GM23338 (cell line): Measurements from ENCODE around the gene APLN. TPM values are rescaled to one million over a fixed set of nuclear protein-coding genes. Genes with fewer than 3 reads are reported as not detected.

ENCODE experiments used
- ATAC-seq: fragments of 200-7000 bp; cut with Tn5 transposase; 3 replicates; pipeline ENCODE4 v1.9.1; 2020
- DNase-seq: peaks from one replicate; pipeline ENCODE4 v3.0.0-alpha.2; 2015; ENCODE audit warnings: low spot score
- H2AFZ ChIP-seq: fragments of 200-600 bp; sonication (generic); 2 replicates; pipeline ENCODE4 v1.8.0; 2016; ENCODE audit warnings: antibody characterized with exemption, mild to moderate bottlenecking, moderate library complexity
- H3F3A ChIP-seq: fragments of 200-600 bp; sonication (generic); replicated peaks from 2 replicates; pipeline ENCODE4 v1.8.0; 2017; ENCODE audit warnings: antibody characterized with exemption, mixed run types, low read depth
- H3K27ac ChIP-seq: fragments of 200-600 bp; sonication (generic); 2 replicates; pipeline ENCODE4 v1.6.1; 2016; ENCODE audit warnings: low read depth
- H3K27me3 ChIP-seq: fragments of 200-600 bp; sonication (generic); 2 replicates; pipeline ENCODE4 v1.8.0; 2016; ENCODE audit warnings: mild to moderate bottlenecking, mixed run types, moderate library complexity; ENCODE audit not compliant: insufficient read depth
- H3K36me3 ChIP-seq: fragments of 200-600 bp; sonication (generic); 2 replicates; pipeline ENCODE4 v1.8.0; 2016; ENCODE audit warnings: mild to moderate bottlenecking; ENCODE audit not compliant: insufficient read depth
- H3K4me1 ChIP-seq: fragments of 200-600 bp; sonication (generic); 2 replicates; pipeline ENCODE4 v1.8.0; 2016; ENCODE audit warnings: mild to moderate bottlenecking, moderate library complexity; ENCODE audit not compliant: insufficient read depth
- H3K4me2 ChIP-seq: fragments of 200-600 bp; sonication (generic); 2 replicates; pipeline ENCODE4 v1.7.1; 2017; ENCODE audit warnings: mixed run types
- H3K4me3 ChIP-seq: fragments of 200-600 bp; sonication (generic); 2 replicates; pipeline ENCODE4 v1.6.1; 2016; ENCODE audit warnings: mixed run types
- H3K79me2 ChIP-seq: fragments of 200-600 bp; sonication (generic); replicated peaks from 2 replicates; pipeline ENCODE4 v1.8.0; 2017; ENCODE audit warnings: mild to moderate bottlenecking; ENCODE audit not compliant: insufficient read depth
- H3K9me2 ChIP-seq: fragments of 200-600 bp; sonication (generic); 2 replicates; pipeline ENCODE4 v1.8.0; 2017; ENCODE audit not compliant: insufficient read depth
- H4K20me1 ChIP-seq: fragments of 200-600 bp; sonication (generic); replicated peaks from 2 replicates; pipeline ENCODE4 v1.8.0; 2017; ENCODE audit warnings: mild to moderate bottlenecking; ENCODE audit not compliant: insufficient read depth
- H3K27ac Mint-ChIP-seq: 2 replicates; pipeline ENCODE4 v1.8.0; 2020; ENCODE audit warnings: inconsistent platforms, mild to moderate bottlenecking, moderate library complexity, mixed read lengths
- H3K27me3 Mint-ChIP-seq: 3 replicates; pipeline ENCODE4 v1.8.0; 2022; ENCODE audit warnings: low read depth, mild to moderate bottlenecking, moderate library complexity, mixed read lengths, inconsistent platforms; ENCODE audit not compliant: insufficient read depth, poor library complexity
- H3K36me3 Mint-ChIP-seq: 3 replicates; pipeline ENCODE4 v1.8.0; 2021; ENCODE audit warnings: low read depth, mild to moderate bottlenecking, inconsistent platforms, moderate library complexity, mixed read lengths
- H3K4me1 Mint-ChIP-seq: 3 replicates; pipeline ENCODE4 v1.8.0; 2020; ENCODE audit warnings: mild to moderate bottlenecking, inconsistent platforms, mixed read lengths
- H3K4me3 Mint-ChIP-seq: 3 replicates; pipeline ENCODE4 v1.8.0; 2021; ENCODE audit warnings: moderate library complexity, mild to moderate bottlenecking, inconsistent platforms, mixed read lengths
- H3K9me3 Mint-ChIP-seq: 3 replicates; pipeline ENCODE4 v1.8.0; 2020; ENCODE audit warnings: moderate library complexity, mild to moderate bottlenecking, inconsistent platforms, mixed read lengths
- CREB1 ChIP-seq: fragments of 250-450 bp; sonication (Bioruptor Pico); IDR thresholded peaks from 2 replicates; pipeline ENCODE4 v1.5.0; 2020; ENCODE audit warnings: low read depth, mild to moderate bottlenecking, moderate library complexity
- EZH2 ChIP-seq: fragments of 200-600 bp; sonication (generic); IDR thresholded peaks from one replicate; pipeline ENCODE4 v1.8.0; 2017; ENCODE audit warnings: antibody characterized with exemption, mild to moderate bottlenecking, low read depth; ENCODE audit not compliant: unreplicated experiment
- EZH2phosphoT487 ChIP-seq: fragments of 200-600 bp; sonication (generic); IDR thresholded peaks from one replicate; pipeline ENCODE4 v1.8.1; 2018; ENCODE audit warnings: antibody characterized with exemption; ENCODE audit not compliant: unreplicated experiment
- JUNB ChIP-seq: IDR thresholded peaks from one replicate; pipeline ENCODE4 v1.6.1; 2016; ENCODE audit warnings: antibody characterized with exemption; ENCODE audit not compliant: unreplicated experiment
- NANOG ChIP-seq: IDR thresholded peaks from 2 replicates; pipeline ENCODE4 v1.6.1; 2016; ENCODE audit warnings: antibody characterized with exemption, borderline replicate concordance
- POLR2AphosphoS5 ChIP-seq: IDR thresholded peaks from 2 replicates; pipeline ENCODE4 v1.6.1; 2016; ENCODE audit warnings: antibody characterized with exemption, low read depth
- STAT1 ChIP-seq: IDR thresholded peaks from one replicate; pipeline ENCODE4 v1.6.1; 2016; ENCODE audit warnings: antibody characterized with exemption; ENCODE audit not compliant: unreplicated experiment
- ZNF114 ChIP-seq: fragments of 250-450 bp; sonication (Bioruptor Pico); IDR thresholded peaks from 2 replicates; pipeline ENCODE4 v1.5.0; 2020; ENCODE audit warnings: mild to moderate bottlenecking, moderate library complexity
- ZNF331 ChIP-seq: fragments of 250-450 bp; sonication (Bioruptor Pico); IDR thresholded peaks from 2 replicates; pipeline ENCODE4 v1.5.0; 2020; ENCODE audit warnings: low read depth, mild to moderate bottlenecking, moderate library complexity
- polyA plus RNA-seq: library from polyadenylated mRNA; unstranded; fragments of >200 nt; fragmentation: Nextera tagmentation; extraction: Ambion mirVana; gene quantifications from 2 replicates; pipeline ENCODE4 v1.2.1, GENCODE V29; 2016
- total RNA-seq: library from RNA; depleted of rRNA; stranded (reverse); fragments of >200 nt; shearing (Covaris generic); gene quantifications from 2 replicates; pipeline ENCODE4 v1.2.3, GENCODE V29; 2014
- TF ChIP-seq, protein P1 (sequence below), 2 experiments: fragments of 200-600 bp in 1 of 2; sonication (generic) in 1 of 2; conservative IDR thresholded peaks; 2 replicates each; pipeline versions ENCODE4 v1.5.1 to v1.6.1; 2016 to 2017; ENCODE audit warnings: antibody characterized with exemption in 2 of 2, low read depth in 2 of 2, mild to moderate bottlenecking in 2 of 2, moderate library complexity in 1 of 2
- TF ChIP-seq, protein P2 (sequence below): IDR thresholded peaks from one replicate; pipeline ENCODE4 v1.6.1; 2018; ENCODE audit warnings: antibody characterized with exemption; ENCODE audit not compliant: unreplicated experiment
- TF ChIP-seq, protein P3 (sequence below): fragments of 250-450 bp; sonication (Bioruptor Pico); IDR thresholded peaks from 2 replicates; pipeline ENCODE4 v1.5.0; 2020; ENCODE audit warnings: mild to moderate bottlenecking, moderate library complexity
- TF ChIP-seq, protein P4 (sequence below): IDR thresholded peaks from 2 replicates; pipeline ENCODE4 v1.6.1; 2016; ENCODE audit warnings: antibody characterized with exemption

APLN gene
- total and polyA plus RNA-seq, 2 experiments from 2014 or later = 0.49 to 0.60 TPM

DNA sequence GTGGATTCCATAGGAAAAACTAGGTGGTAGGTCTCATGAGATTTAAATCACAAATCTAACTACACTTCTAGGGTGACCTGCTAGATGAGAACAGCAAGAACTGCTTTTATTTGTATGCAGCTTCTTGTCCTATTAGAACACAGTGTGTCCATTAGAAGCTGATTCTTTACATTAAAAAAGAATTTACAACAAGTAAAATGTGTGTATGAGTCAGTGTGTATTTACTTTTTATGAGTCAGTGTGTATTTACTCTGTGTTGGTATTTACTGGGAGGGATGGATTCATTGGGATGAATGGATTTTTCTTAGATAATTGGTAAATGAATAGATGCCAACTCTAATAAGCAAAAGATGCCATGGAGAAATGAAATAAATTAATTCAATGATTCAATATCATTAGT is 43.4 kb upstream of the APLN start:
- TF ChIP-seq ZNF331 (CRISPR knock-in tag) (no peak), POLR2AphosphoS5 (no peak), NANOG (no peak), STAT1 (no peak), ZNF114 (no peak), JUNB (no peak), EZH2 (no peak), CREB1 (no peak), EZH2phosphoT487 (no peak)
- TF ChIP-seq, protein P1, sequence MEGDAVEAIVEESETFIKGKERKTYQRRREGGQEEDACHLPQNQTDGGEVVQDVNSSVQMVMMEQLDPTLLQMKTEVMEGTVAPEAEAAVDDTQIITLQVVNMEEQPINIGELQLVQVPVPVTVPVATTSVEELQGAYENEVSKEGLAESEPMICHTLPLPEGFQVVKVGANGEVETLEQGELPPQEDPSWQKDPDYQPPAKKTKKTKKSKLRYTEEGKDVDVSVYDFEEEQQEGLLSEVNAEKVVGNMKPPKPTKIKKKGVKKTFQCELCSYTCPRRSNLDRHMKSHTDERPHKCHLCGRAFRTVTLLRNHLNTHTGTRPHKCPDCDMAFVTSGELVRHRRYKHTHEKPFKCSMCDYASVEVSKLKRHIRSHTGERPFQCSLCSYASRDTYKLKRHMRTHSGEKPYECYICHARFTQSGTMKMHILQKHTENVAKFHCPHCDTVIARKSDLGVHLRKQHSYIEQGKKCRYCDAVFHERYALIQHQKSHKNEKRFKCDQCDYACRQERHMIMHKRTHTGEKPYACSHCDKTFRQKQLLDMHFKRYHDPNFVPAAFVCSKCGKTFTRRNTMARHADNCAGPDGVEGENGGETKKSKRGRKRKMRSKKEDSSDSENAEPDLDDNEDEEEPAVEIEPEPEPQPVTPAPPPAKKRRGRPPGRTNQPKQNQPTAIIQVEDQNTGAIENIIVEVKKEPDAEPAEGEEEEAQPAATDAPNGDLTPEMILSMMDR (conservative IDR thresholded peaks at IDR 0.05; ENCODE audit: low read depth in 2 of 2) = no peak
- TF ChIP-seq, protein P2, sequence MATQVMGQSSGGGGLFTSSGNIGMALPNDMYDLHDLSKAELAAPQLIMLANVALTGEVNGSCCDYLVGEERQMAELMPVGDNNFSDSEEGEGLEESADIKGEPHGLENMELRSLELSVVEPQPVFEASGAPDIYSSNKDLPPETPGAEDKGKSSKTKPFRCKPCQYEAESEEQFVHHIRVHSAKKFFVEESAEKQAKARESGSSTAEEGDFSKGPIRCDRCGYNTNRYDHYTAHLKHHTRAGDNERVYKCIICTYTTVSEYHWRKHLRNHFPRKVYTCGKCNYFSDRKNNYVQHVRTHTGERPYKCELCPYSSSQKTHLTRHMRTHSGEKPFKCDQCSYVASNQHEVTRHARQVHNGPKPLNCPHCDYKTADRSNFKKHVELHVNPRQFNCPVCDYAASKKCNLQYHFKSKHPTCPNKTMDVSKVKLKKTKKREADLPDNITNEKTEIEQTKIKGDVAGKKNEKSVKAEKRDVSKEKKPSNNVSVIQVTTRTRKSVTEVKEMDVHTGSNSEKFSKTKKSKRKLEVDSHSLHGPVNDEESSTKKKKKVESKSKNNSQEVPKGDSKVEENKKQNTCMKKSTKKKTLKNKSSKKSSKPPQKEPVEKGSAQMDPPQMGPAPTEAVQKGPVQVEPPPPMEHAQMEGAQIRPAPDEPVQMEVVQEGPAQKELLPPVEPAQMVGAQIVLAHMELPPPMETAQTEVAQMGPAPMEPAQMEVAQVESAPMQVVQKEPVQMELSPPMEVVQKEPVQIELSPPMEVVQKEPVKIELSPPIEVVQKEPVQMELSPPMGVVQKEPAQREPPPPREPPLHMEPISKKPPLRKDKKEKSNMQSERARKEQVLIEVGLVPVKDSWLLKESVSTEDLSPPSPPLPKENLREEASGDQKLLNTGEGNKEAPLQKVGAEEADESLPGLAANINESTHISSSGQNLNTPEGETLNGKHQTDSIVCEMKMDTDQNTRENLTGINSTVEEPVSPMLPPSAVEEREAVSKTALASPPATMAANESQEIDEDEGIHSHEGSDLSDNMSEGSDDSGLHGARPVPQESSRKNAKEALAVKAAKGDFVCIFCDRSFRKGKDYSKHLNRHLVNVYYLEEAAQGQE = no peak
- TF ChIP-seq, protein P3, sequence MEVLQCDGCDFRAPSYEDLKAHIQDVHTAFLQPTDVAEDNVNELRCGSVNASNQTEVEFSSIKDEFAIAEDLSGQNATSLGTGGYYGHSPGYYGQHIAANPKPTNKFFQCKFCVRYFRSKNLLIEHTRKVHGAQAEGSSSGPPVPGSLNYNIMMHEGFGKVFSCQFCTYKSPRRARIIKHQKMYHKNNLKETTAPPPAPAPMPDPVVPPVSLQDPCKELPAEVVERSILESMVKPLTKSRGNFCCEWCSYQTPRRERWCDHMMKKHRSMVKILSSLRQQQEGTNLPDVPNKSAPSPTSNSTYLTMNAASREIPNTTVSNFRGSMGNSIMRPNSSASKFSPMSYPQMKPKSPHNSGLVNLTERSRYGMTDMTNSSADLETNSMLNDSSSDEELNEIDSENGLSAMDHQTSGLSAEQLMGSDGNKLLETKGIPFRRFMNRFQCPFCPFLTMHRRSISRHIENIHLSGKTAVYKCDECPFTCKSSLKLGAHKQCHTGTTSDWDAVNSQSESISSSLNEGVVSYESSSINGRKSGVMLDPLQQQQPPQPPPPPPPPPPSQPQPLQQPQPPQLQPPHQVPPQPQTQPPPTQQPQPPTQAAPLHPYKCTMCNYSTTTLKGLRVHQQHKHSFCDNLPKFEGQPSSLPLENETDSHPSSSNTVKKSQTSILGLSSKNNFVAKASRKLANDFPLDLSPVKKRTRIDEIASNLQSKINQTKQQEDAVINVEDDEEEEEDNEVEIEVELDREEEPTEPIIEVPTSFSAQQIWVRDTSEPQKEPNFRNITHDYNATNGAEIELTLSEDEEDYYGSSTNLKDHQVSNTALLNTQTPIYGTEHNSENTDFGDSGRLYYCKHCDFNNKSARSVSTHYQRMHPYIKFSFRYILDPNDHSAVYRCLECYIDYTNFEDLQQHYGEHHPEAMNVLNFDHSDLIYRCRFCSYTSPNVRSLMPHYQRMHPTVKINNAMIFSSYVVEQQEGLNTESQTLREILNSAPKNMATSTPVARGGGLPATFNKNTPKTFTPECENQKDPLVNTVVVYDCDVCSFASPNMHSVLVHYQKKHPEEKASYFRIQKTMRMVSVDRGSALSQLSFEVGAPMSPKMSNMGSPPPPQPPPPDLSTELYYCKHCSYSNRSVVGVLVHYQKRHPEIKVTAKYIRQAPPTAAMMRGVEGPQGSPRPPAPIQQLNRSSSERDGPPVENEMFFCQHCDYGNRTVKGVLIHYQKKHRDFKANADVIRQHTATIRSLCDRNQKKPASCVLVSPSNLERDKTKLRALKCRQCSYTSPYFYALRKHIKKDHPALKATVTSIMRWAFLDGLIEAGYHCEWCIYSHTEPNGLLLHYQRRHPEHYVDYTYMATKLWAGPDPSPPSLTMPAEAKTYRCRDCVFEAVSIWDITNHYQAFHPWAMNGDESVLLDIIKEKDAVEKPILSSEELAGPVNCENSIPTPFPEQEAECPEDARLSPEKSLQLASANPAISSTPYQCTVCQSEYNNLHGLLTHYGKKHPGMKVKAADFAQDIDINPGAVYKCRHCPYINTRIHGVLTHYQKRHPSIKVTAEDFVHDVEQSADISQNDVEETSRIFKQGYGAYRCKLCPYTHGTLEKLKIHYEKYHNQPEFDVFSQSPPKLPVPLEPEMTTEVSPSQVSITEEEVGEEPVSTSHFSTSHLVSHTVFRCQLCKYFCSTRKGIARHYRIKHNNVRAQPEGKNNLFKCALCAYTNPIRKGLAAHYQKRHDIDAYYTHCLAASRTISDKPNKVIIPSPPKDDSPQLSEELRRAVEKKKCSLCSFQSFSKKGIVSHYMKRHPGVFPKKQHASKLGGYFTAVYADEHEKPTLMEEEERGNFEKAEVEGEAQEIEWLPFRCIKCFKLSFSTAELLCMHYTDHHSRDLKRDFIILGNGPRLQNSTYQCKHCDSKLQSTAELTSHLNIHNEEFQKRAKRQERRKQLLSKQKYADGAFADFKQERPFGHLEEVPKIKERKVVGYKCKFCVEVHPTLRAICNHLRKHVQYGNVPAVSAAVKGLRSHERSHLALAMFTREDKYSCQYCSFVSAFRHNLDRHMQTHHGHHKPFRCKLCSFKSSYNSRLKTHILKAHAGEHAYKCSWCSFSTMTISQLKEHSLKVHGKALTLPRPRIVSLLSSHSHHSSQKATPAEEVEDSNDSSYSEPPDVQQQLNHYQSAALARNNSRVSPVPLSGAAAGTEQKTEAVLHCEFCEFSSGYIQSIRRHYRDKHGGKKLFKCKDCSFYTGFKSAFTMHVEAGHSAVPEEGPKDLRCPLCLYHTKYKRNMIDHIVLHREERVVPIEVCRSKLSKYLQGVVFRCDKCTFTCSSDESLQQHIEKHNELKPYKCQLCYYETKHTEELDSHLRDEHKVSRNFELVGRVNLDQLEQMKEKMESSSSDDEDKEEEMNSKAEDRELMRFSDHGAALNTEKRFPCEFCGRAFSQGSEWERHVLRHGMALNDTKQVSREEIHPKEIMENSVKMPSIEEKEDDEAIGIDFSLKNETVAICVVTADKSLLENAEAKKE (CRISPR knock-in tag) = no peak
- TF ChIP-seq, protein P4, sequence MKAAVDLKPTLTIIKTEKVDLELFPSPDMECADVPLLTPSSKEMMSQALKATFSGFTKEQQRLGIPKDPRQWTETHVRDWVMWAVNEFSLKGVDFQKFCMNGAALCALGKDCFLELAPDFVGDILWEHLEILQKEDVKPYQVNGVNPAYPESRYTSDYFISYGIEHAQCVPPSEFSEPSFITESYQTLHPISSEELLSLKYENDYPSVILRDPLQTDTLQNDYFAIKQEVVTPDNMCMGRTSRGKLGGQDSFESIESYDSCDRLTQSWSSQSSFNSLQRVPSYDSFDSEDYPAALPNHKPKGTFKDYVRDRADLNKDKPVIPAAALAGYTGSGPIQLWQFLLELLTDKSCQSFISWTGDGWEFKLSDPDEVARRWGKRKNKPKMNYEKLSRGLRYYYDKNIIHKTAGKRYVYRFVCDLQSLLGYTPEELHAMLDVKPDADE = no peak
- Mint-ChIP-seq H3K36me3 (0 out of 3 replicates have a peak, but pooled peaks cover 3% of the 10 kb centered on the region), H3K4me3 (no peak overlapping the region), H3K9me3 (no peaks in the 10 kb centered on the region; the same call in 2 of the 3 replicates), H3K27ac (no peak overlapping the region), H3K4me1 (peaks cover 30% of the 10 kb centered on the region), H3K27me3 (peaks cover 2% of the 10 kb centered on the region)
- no peaks in the 10 kb centered on the region for H3K9me2 ChIP-seq
- H4K20me1 ChIP-seq = no peaks in the 10 kb centered on the region
- H3K79me2 ChIP-seq = no peaks in the 10 kb centered on the region
- no peaks in the 10 kb centered on the region for H3K27me3 ChIP-seq
- DNase-seq (no peak), ATAC-seq (no peak)
- no peak overlapping the region for H3K4me3 ChIP-seq
- H3K4me2 ChIP-seq = no peak overlapping the region
- no peaks in the 10 kb centered on the region for H3K36me3 ChIP-seq
- H3K27ac ChIP-seq = no peak overlapping the region
- peaks cover 12% of the 10 kb centered on the region for H3K4me1 ChIP-seq
- H2AFZ ChIP-seq = no peak overlapping the region
- no peaks in the 10 kb centered on the region for H3F3A ChIP-seq
